Measurements from ENCODE around the gene TMEM167A. TPM values are rescaled to one million over a fixed set of nuclear protein-coding genes. Genes with fewer than 3 reads are reported as not detected.

Gene TMEM167A
- total RNA-seq, 2 experiments from 2014 or later = 70.4 to 78.6 TPM

DNA sequence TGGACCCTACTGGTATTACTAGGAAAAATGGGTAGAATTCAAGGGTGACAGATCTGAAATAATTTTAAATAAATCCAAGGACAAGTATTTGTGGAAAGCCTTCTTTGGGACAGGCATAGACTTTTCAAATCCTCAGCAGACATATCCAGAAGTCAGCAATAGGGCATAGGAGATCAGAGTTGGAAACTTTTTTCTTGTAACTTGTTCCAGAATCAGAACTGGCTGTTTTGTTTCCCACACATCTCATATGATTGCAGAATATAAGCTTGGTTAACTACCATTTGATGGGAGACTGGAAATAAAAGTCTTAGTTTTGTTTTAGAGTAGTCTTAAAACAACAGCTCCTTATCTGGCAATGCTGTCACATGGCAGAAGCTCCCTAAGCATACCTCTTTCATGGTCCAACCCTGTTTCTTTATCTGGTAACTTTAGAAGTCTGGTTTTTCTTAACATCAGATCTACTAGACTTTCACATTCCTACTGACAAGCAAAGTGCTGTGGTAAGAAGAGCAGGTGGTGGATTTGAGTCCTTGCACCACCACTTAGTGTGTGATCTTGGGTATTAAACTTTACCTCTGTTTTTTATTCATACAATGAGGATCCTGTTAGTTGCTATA is 25.3 kb upstream of the TMEM167A start:
- no peak overlapping the region for H3K4me3 Mint-ChIP-seq
- H3K36me3 Mint-ChIP-seq (ENCODE audit: low read depth) = peaks cover 2% of the 10 kb centered on the region
- TF ChIP-seq, protein P1, sequence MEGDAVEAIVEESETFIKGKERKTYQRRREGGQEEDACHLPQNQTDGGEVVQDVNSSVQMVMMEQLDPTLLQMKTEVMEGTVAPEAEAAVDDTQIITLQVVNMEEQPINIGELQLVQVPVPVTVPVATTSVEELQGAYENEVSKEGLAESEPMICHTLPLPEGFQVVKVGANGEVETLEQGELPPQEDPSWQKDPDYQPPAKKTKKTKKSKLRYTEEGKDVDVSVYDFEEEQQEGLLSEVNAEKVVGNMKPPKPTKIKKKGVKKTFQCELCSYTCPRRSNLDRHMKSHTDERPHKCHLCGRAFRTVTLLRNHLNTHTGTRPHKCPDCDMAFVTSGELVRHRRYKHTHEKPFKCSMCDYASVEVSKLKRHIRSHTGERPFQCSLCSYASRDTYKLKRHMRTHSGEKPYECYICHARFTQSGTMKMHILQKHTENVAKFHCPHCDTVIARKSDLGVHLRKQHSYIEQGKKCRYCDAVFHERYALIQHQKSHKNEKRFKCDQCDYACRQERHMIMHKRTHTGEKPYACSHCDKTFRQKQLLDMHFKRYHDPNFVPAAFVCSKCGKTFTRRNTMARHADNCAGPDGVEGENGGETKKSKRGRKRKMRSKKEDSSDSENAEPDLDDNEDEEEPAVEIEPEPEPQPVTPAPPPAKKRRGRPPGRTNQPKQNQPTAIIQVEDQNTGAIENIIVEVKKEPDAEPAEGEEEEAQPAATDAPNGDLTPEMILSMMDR (IDR thresholded peaks at IDR 0.05) = no peak
- H3K27ac Mint-ChIP-seq = no peak overlapping the region
- ChIA-PET CTCF (no interaction called here), POLR2A (no interaction called here)
- ATAC-seq = no peak
- no peak for DNase-seq
- H3K27me3 Mint-ChIP-seq = no peaks in the 10 kb centered on the region
- intact Hi-C loops (cut with micrococcal nuclease) = no loop called here
- H3K9me3 Mint-ChIP-seq = no peaks in the 10 kb centered on the region
- H3K4me1 Mint-ChIP-seq (ENCODE audit: low read depth) = peaks cover 4% of the 10 kb centered on the region

DNA sequence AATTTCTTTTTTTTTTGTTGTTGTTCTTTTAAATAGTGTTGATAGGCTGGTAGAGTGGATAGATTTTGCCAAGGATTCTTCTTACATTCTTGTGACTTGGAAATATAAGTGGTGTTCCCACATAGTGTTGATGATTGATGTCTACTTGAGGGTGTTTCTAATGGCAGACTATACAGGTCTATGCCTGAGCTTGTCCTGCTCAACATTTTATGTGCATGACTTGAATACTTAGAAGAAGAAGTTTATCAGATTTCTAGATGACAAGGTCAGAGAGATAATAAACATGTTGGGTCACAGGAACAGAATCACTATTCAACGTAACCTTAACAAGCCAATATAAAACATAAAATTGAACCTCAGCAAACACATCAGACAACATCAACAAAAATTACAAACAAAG is 24.3 kb upstream of the TMEM167A start:
- TF ChIP-seq, protein P1 (IDR thresholded peaks at IDR 0.05) = no peak
- ChIA-PET CTCF (no interaction called here), POLR2A (no interaction called here)
- Mint-ChIP-seq H3K36me3 (ENCODE audit: low read depth) (no peaks in the 10 kb centered on the region), H3K27me3 (no peaks in the 10 kb centered on the region), H3K9me3 (no peaks in the 10 kb centered on the region), H3K4me1 (ENCODE audit: low read depth) (peaks cover 4% of the 10 kb centered on the region), H3K4me3 (no peak overlapping the region), H3K27ac (no peak overlapping the region)
- no peak for ATAC-seq
- intact Hi-C loops (cut with micrococcal nuclease) = no loop called here
- no peak for DNase-seq

DNA sequence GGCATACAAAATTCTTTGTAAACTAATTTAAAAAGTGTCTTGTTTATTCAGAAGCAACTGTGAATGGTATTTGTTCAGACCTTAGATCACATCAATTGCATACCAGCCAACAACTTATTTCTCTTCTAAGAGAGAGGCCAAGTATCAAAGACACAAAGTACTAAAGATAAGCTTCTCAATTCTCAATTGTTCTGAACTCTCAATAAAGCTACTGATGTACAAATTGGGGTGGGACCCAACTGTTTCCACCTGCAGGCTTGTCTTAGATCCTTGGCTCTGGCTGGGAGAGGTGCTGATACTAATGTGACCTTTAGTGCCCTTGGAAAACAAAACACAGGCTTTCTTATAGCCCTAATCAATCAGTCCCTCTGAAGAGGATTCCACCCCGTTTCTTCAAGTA is 22.3 kb upstream of the TMEM167A start:
- no peaks in the 10 kb centered on the region for H3K27me3 Mint-ChIP-seq
- POLR2A ChIA-PET = interaction anchor here (0.5 kb wide), 1 partner anchor 17 kb away, joined by 3 read pairs; no protein-coding TSS in a partner anchor
- intact Hi-C loops (cut with micrococcal nuclease) = no loop called here

DNA sequence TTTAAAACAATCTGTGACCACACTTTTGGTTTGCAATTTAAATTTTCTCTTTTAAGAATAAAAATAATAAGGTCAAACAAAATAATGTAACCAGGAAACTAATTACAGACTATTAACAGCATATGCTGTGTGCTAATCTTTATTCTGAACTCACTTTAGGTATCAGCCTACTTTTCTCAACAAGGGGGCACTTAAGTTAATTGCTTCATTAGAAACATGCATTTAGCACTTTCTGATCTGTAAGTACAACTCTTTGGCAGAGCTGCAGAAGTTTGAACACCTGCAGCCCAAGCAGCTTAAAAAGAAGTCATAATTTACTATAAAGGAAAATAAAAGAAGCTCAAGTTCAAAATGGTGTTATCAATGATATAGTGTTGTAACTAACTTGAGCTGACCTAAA is 21.8 kb upstream of the TMEM167A start:
- intact Hi-C loops (cut with micrococcal nuclease) = no loop called here
- Mint-ChIP-seq H3K36me3 (ENCODE audit: low read depth) (peaks cover 6% of the 10 kb centered on the region), H3K27me3 (no peaks in the 10 kb centered on the region), H3K4me3 (no peak overlapping the region), H3K27ac (no peak overlapping the region), H3K4me1 (ENCODE audit: low read depth) (peaks cover 4% of the 10 kb centered on the region), H3K9me3 (peaks cover 7% of the 10 kb centered on the region)
- DNase-seq = no peak
- ATAC-seq = no peak
- POLR2A ChIA-PET = no interaction called here
- CTCF ChIA-PET = no interaction called here
- TF ChIP-seq, protein P1 (IDR thresholded peaks at IDR 0.05) = no peak

More for the DNA sequence above, 22.3 kb upstream of the TMEM167A start:
- peaks cover 3% of the 10 kb centered on the region for H3K36me3 Mint-ChIP-seq (ENCODE audit: low read depth)
- peaks cover 4% of the 10 kb centered on the region for H3K4me1 Mint-ChIP-seq (ENCODE audit: low read depth)
- DNase-seq (no peak), ATAC-seq (no peak)
- H3K27ac Mint-ChIP-seq = no peak overlapping the region
- CTCF ChIA-PET = no interaction called here
- peaks cover 5% of the 10 kb centered on the region for H3K9me3 Mint-ChIP-seq
- H3K4me3 Mint-ChIP-seq = no peak overlapping the region
- TF ChIP-seq, protein P1 (IDR thresholded peaks at IDR 0.05) = no peak

DNA sequence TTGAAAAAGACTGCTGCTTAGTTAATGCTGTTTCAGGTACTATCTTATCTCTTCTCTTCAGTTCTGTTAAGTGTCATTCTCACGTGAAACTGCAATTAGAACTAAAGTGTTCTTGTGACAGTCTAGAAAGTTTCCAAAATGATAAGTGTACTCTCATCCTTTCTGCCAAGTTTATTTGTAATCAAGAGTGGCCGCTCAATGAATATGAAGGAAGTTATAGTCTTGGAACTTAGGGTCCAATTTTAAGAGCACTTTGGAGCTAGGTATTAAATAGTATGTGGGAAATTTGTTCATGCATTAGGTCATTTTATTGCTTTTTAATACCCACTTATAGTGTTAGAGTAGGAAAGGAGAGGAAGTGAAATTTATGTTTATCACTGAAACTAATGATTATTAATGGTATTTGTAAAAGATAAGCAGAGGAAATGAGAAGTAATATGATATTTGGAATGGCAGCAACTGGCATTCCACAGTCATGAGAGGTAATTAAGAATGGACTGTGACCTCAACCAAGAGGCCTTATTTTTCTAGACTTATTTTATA is 20.6 kb upstream of the TMEM167A start:
- no peak overlapping the region for H3K27ac Mint-ChIP-seq
- intact Hi-C loops (cut with micrococcal nuclease) = no loop called here
- no peak for DNase-seq
- peaks cover 10% of the 10 kb centered on the region for H3K4me1 Mint-ChIP-seq (ENCODE audit: low read depth)
- POLR2A ChIA-PET = no interaction called here
- H3K4me3 Mint-ChIP-seq = no peak overlapping the region
- peaks cover 15% of the 10 kb centered on the region for H3K9me3 Mint-ChIP-seq
- no peak for ATAC-seq
- CTCF ChIA-PET = no interaction called here
- TF ChIP-seq, protein P1 (IDR thresholded peaks at IDR 0.05) = no peak
- H3K27me3 Mint-ChIP-seq = no peaks in the 10 kb centered on the region
- H3K36me3 Mint-ChIP-seq (ENCODE audit: low read depth) = peaks cover 16% of the 10 kb centered on the region
